SIG-M5 (cell line): ENCODE results near the gene CEP85L.

Experiments
- DNase-seq: peaks from one replicate; lab custom pipeline; 2025; lab: John Stamatoyannopoulos, UW

Gene CEP85L

GRCh38 chr6:118542184-118542952, 109.0 kb downstream of the CEP85L start:
- no peak for DNase-seq

- no peak for DNase-seq
These were observed 113.8 kb downstream of the CEP85L start for GRCh38 chr6:118537574-118537973.

GRCh38 chr6:118536478-118536877, 114.9 kb downstream of the CEP85L start:
- DNase-seq: no peak

GRCh38 chr6:118535176-118535844, 116.1 kb downstream of the CEP85L start:
- DNase-seq: no peak

GRCh38 chr6:118530942-118531341, 120.4 kb downstream of the CEP85L start:
- DNase-seq: no peak

GRCh38 chr6:118529756-118530155, 121.6 kb downstream of the CEP85L start:
- DNase-seq: no peak

GRCh38 chr6:118528129-118528528, 123.3 kb downstream of the CEP85L start:
- DNase-seq: no peak

- no peak for DNase-seq
These were observed 125.2 kb downstream of the CEP85L start for GRCh38 chr6:118525913-118526780.

GRCh38 chr6:118524686-118525085, 126.7 kb downstream of the CEP85L start:
- DNase-seq: no peak

GRCh38 chr6:118523216-118523615, 128.2 kb downstream of the CEP85L start:
- DNase-seq: no peak

- no peak for DNase-seq
These were observed 129.0 kb downstream of the CEP85L start for GRCh38 chr6:118522422-118522821.

- DNase-seq: no peak
These were observed 136.7 kb downstream of the CEP85L start for GRCh38 chr6:118514689-118515088.

GRCh38 chr6:118511930-118512715, 139.3 kb downstream of the CEP85L start:
- DNase-seq: no peak

- DNase-seq: no peak
These were observed 142.3 kb downstream of the CEP85L start for GRCh38 chr6:118509009-118509617.

GRCh38 chr6:118507636-118508035, 143.8 kb downstream of the CEP85L start:
- DNase-seq: no peak

- no peak for DNase-seq
These were observed 145.2 kb downstream of the CEP85L start for GRCh38 chr6:118506071-118506638.

GRCh38 chr6:118505656-118506055, 145.7 kb downstream of the CEP85L start:
- DNase-seq: no peak

- DNase-seq: no peak
These were observed 146.8 kb downstream of the CEP85L start for GRCh38 chr6:118504611-118505010.

- DNase-seq: no peak
These were observed 149.2 kb downstream of the CEP85L start for GRCh38 chr6:118502169-118502568.

- DNase-seq: no peak
These were observed 149.6 kb downstream of the CEP85L start for GRCh38 chr6:118501765-118502164.

GRCh38 chr6:118501099-118501498, 150.3 kb downstream of the CEP85L start:
- DNase-seq: no peak
